ENCODE results near the gene CAMKK1.
"Not testable (repeated sequence)": the region's sequence is repeated elsewhere in the genome, so short reads cannot be mapped to it uniquely, and the experiment has no call there.

CAMKK1 gene

GRCh38 chr17:3846437-3847164 is 46.3 kb downstream of the CAMKK1 start:
- FAIRE-seq = no peak
- no peak for TF ChIP-seq POLR2A (IDR thresholded peaks at IDR 0.05; ENCODE audit: low read depth, low read length)
- no peak for DNase-seq (ENCODE audit: insufficient read length, low spot score)

- DNase-seq (ENCODE audit: insufficient read length, low spot score) (peak; percentile 95), FAIRE-seq (no peak)
- peak; percentile 77 for TF ChIP-seq POLR2A (IDR thresholded peaks at IDR 0.05; ENCODE audit: low read depth, low read length)
Measured at GRCh38 chr17:3845621-3846436, 47.0 kb downstream of the CAMKK1 start, which contains the start of gene NCBP3. NCBP3 (minus strand) TSS chr17:3846246; CDS start chr17:3846223, 23 bp downstream.

- no peak for TF ChIP-seq POLR2A (IDR thresholded peaks at IDR 0.05; ENCODE audit: low read depth, low read length)
- no peak for DNase-seq (ENCODE audit: insufficient read length, low spot score)
- FAIRE-seq = no peak
Measured at GRCh38 chr17:3845291-3845620, 47.6 kb downstream of the CAMKK1 start.

- FAIRE-seq; DNase-seq (ENCODE audit: insufficient read length, low spot score): not testable (repeated sequence)
Measured at GRCh38 chr17:3844556-3844955, 48.3 kb downstream of the CAMKK1 start.

GRCh38 chr17:3843935-3844516 is 48.8 kb downstream of the CAMKK1 start:
- FAIRE-seq (no peak), DNase-seq (ENCODE audit: insufficient read length, low spot score) (peak; percentile 65)
- TF ChIP-seq POLR2A (IDR thresholded peaks at IDR 0.05; ENCODE audit: low read depth, low read length) = no peak

- no peak for TF ChIP-seq POLR2A (IDR thresholded peaks at IDR 0.05; ENCODE audit: low read depth, low read length)
- DNase-seq (ENCODE audit: insufficient read length, low spot score) = no peak
- FAIRE-seq = no peak
Measured at GRCh38 chr17:3838206-3838605, 54.6 kb downstream of the CAMKK1 start.

- FAIRE-seq (no peak), DNase-seq (ENCODE audit: insufficient read length, low spot score) (no peak)
- no peak for TF ChIP-seq POLR2A (IDR thresholded peaks at IDR 0.05; ENCODE audit: low read depth, low read length)
Measured at GRCh38 chr17:3836551-3836950, 56.3 kb downstream of the CAMKK1 start.

GRCh38 chr17:3835410-3836229 is 57.2 kb downstream of the CAMKK1 start:
- DNase-seq (ENCODE audit: insufficient read length, low spot score) (peak; percentile 40), FAIRE-seq (no peak)
- no peak for TF ChIP-seq POLR2A (IDR thresholded peaks at IDR 0.05; ENCODE audit: low read depth, low read length)

- FAIRE-seq = no peak
Measured at GRCh38 chr17:3834811-3835210, 58.0 kb downstream of the CAMKK1 start.

GRCh38 chr17:3828852-3829232 is 64.0 kb downstream of the CAMKK1 start:
- FAIRE-seq (no peak), DNase-seq (ENCODE audit: insufficient read length, low spot score) (no peak)
- no peak for TF ChIP-seq POLR2A (IDR thresholded peaks at IDR 0.05; ENCODE audit: low read depth, low read length)

More at GRCh38 chr17:3834811-3835210, 58.0 kb downstream of the CAMKK1 start:
- TF ChIP-seq POLR2A (IDR thresholded peaks at IDR 0.05; ENCODE audit: low read depth, low read length) = no peak
- DNase-seq (ENCODE audit: insufficient read length, low spot score) = no peak

- no peak for DNase-seq (ENCODE audit: insufficient read length, low spot score)
- TF ChIP-seq POLR2A (IDR thresholded peaks at IDR 0.05; ENCODE audit: low read depth, low read length) = no peak
- FAIRE-seq = no peak
Measured at GRCh38 chr17:3828151-3828851, 64.6 kb downstream of the CAMKK1 start.

- FAIRE-seq (peak; percentile 85), DNase-seq (ENCODE audit: insufficient read length, low spot score) (no peak)
- no peak for TF ChIP-seq POLR2A (IDR thresholded peaks at IDR 0.05; ENCODE audit: low read depth, low read length)
Measured at GRCh38 chr17:3827124-3827773, 65.6 kb downstream of the CAMKK1 start.

- FAIRE-seq = peak; percentile 36
- no peak for TF ChIP-seq POLR2A (IDR thresholded peaks at IDR 0.05; ENCODE audit: low read depth, low read length)
Measured at GRCh38 chr17:3826191-3826590, 66.7 kb downstream of the CAMKK1 start.

More at GRCh38 chr17:3826191-3826590, 66.7 kb downstream of the CAMKK1 start:
- no peak for DNase-seq (ENCODE audit: insufficient read length, low spot score)
